Epithelial cell of proximal tubule (primary cell): ENCODE results near the gene ASPRV1. TPM values are rescaled to one million over a fixed set of nuclear protein-coding genes. Genes with fewer than 3 reads are reported as not detected.

Experiments
- DNase-seq: peaks from one replicate; pipeline ENCODE4 v3.0.0-alpha.2; 2011; ENCODE audit warnings: low read depth
- H3K4me3 ChIP-seq: 2 replicates; pipeline ENCODE4 v1.5.1; 2011; ENCODE audit warnings: low read depth, mild to moderate bottlenecking, low read length
- total RNA-seq: library from RNA; depleted of rRNA; stranded (reverse); fragments of >200 nt; gene quantifications from 2 replicates; pipeline ENCODE4 v1.2.3, GENCODE V29; 2015
- TF ChIP-seq, protein P1 (sequence below): conservative IDR thresholded peaks from 2 replicates; pipeline ENCODE4 v1.5.1; 2012; ENCODE audit warnings: low read depth, mild to moderate bottlenecking, low read length

The ASPRV1 gene
- total RNA-seq, 1 donor from 2014 or later, result 0.69 TPM

DNA sequence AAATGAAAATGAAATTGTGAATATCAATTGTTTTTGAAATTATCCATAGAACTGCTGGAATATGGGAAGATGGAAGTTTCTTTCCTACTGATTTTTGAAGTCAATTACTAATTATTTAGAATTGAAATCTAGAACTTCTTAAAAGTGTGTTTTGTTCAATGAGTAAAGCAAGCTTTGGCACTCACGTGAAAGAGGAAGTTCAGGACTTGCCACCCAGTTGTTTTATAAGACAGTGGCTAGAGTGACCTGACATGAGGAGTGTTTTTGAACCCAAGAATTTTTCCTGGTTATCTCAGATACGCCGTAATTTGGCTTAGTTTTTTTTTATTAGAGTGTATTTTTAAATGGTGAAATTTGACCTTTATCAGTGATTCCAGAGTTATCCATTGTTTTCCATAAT lies 43.0 kb downstream of the ASPRV1 start:
- TF ChIP-seq, protein P1, sequence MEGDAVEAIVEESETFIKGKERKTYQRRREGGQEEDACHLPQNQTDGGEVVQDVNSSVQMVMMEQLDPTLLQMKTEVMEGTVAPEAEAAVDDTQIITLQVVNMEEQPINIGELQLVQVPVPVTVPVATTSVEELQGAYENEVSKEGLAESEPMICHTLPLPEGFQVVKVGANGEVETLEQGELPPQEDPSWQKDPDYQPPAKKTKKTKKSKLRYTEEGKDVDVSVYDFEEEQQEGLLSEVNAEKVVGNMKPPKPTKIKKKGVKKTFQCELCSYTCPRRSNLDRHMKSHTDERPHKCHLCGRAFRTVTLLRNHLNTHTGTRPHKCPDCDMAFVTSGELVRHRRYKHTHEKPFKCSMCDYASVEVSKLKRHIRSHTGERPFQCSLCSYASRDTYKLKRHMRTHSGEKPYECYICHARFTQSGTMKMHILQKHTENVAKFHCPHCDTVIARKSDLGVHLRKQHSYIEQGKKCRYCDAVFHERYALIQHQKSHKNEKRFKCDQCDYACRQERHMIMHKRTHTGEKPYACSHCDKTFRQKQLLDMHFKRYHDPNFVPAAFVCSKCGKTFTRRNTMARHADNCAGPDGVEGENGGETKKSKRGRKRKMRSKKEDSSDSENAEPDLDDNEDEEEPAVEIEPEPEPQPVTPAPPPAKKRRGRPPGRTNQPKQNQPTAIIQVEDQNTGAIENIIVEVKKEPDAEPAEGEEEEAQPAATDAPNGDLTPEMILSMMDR, result no peak
- no peak overlapping the region for H3K4me3 ChIP-seq

DNA sequence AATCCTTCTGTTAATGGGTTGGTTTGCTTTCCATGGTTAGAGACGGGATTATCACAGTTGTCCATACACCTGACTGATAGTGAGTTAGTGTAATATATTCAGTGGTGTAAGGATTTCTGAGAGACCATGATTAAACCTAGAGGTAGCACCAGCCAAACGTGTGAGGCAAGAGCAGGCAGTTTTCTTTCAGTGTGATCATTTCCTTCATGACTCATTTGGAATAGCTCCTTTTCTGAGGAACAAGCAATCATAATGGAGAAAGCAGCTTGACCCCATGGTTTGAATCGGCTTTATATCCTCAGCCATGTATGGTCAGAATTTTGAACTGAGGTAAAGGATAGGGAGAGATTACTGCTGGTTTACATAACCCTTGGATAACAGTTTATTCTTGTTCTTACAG lies 43.6 kb downstream of the ASPRV1 start:
- DNase-seq, result no peak
- TF ChIP-seq, protein P1, result no peak
- H3K4me3 ChIP-seq, result no peak overlapping the region

More for the DNA sequence above, 43.0 kb downstream of the ASPRV1 start:
- no peak for DNase-seq

DNA sequence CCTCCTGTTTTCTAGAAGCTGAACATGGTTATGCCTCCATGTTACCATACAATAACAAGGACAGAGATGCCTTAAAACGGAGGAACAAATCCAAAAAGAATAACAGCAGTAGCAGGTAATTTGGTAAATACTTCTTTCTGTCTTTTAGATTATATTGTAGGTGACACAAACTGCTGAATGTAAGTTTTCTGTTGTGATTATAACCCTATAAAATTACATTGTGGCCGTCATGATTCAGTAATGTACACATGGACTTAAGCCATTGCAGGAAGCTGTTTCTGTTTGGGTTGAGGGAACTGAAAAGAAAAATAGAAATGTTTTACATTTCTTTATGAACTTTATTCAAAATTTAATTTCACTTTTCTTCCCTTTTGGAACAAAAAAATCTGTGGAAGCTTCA lies 45.3 kb downstream of the ASPRV1 start:
- no peak for DNase-seq
- TF ChIP-seq, protein P1, result no peak
- peak overlapping the region; percentile 83 for H3K4me3 ChIP-seq

DNA sequence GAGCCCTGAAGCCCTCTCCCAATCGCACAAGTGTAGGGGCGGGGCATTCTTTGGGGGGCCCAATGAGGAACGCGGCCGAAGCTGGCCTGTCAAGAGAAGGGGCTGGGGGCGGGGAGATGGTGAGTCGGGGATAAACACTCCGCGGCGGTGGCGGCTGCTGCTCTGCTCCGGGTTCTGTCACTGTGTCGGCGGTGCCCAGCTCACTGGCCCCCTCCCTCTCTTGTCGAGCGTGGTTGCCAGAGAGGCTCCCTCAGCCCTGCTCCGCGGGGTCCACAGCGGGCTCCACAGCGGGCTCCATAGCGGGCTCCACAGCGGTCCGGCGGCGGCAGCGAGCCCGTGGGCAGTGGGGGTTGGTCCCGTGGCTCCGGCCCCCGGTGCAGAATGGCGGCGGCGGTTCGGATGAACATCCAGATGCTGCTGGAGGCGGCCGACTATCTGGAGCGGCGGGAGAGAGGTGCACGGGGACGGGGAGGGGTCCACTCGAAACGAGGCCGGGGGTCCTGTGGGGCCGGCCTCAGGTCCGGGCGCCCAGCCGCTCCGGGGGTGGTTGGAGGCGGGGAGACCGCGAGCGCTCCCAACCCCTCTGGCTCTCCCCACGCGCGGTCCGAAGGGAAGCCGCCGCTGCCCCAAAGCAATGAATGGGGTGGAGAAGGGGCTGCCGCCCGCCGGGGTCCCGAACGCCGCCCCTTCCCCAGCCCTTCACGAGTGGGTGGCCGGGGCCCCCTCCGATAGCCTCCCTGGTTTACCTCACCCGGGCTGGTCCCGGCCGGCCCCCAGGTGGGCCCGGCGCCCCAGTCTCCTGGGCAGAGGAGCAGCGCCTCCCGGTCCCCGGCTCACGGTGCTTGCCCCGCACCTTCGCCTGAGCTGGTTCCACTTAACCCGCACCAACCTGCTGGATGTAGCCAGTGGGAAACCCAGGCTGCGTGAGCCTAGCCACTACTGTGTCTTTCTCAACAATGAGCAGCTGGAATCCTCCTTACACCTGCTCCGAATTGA lies 46.2 kb downstream of the ASPRV1 start, which contains the start of gene MXD1:
Gene MXD1, plus strand, starts transcription at position 160 of the 996 bp plus-strand sequence. Its CDS starts 222 bp downstream, at position 382.
- DNase-seq, result no peak
- TF ChIP-seq, protein P1, result no peak

DNA sequence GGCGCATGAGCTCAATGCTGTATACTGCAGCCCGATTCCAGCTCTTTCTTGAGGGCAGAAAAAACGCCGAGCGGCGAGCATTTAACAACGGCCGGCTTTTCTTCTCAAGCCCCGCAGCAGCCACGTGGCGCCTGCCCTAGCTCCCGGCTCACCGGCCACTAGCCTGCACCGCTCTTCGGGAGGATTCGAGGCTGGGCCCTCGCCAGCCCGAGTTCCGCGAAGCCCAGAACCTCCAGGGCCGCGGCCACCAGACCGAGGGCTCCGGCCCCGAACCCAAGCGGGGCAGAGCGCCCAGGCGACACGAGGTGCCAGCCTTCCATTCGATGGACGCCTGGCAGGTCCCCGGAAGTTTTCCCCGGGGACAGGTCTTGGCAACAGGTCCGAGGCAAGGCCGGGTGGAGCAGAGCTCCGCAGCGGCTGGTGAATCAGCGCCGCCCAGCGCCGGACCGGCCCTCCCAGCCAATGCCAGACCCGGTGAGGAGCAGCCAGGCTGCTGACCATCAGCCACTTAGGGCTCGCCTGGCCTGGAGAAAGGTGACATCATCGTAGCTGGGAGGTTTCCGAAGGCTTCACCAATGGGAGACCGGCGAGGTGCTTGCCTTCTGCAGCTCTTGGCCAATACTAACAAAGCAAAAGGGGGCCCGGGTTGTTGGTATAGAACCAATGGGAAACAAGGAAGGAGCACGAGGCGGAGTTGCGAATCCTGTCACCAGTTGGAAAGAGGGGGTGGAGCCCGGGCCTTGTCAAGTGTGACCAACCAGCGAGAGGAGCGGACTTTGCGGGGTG lies 47.1 kb downstream of the ASPRV1 start:
- peak; percentile 99 for DNase-seq
- TF ChIP-seq, protein P1, result peak; percentile 18
- peak overlapping the region; percentile 74 for H3K4me3 ChIP-seq

More for the DNA sequence above, 46.2 kb downstream of the ASPRV1 start, which contains the start of gene MXD1:
- H3K4me3 ChIP-seq, result peak within 1 kb of the TSS; percentile 83

DNA sequence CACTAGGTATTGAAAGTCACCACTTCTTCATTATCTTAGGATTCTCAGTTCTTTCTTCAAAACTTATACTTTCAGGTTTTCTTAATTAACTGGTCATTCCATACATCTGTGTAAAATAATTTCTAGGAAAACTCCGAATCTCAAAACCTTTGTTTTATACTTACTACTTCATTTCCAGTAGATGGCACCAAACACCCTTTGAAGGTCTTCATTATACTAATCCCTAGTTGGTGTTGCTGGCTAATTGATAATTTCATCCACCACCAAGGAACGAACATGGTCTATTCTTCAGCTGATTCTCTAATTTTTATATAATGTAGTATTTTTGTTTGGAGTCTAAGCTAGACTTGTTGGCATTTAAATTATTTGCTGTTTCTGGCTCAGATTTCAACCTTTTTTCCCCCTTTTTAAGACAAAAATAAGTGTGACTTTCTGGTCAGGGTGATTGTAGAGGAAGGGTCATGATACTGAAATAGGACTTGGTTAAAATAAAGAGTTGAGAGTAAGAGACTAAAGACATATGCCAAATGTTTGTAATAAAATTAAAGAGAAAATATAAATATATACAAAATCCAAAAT lies 49.4 kb downstream of the ASPRV1 start:
- DNase-seq, result no peak
- TF ChIP-seq, protein P1, result peak; percentile 68
- H3K4me3 ChIP-seq, result no peak overlapping the region
